ENCODE results near the gene LPAR2. TPM values are rescaled to one million over a fixed set of nuclear protein-coding genes. Genes with fewer than 3 reads are reported as not detected.

Gene LPAR2
- total and polyA plus RNA-seq, 10 of the 15 experiments (the other 5 are each of a cell fraction or from before 2014, with no cell fraction given), result 0.98 to 23.8 (median 10.2) TPM

GRCh38 chr19:19584356-19584755 is 43.7 kb downstream of the LPAR2 start:
- TF ChIP-seq MTA2 (IDR thresholded peaks at IDR 0.05; ENCODE audit: low read depth) (no peak), ZNF217 (IDR thresholded peaks at IDR 0.05) (no peak), MTA3 (IDR thresholded peaks at IDR 0.05; ENCODE audit: borderline replicate concordance, low read length) (no peak), RAD21 (IDR thresholded peaks at IDR 0.05; ENCODE audit: insufficient read depth, low read depth, low read length) (no peak), CEBPB (IDR thresholded peaks at IDR 0.05; ENCODE audit: borderline replicate concordance in 1 of 2, low read depth in 2 of 2, low read length in 2 of 2) (no peak), IKZF1 (conservative IDR thresholded peaks at IDR 0.05) (no peak), KAT2A (conservative IDR thresholded peaks at IDR 0.05; ENCODE audit: control insufficient read depth, low read depth, low read length) (no peak), ZNF207 (IDR thresholded peaks at IDR 0.05; ENCODE audit: borderline replicate concordance) (no peak), ATF7 (IDR thresholded peaks at IDR 0.05; ENCODE audit: low read depth) (no peak), BACH1 (IDR thresholded peaks at IDR 0.05; ENCODE audit: borderline replicate concordance) (no peak), POLR2AphosphoS5 (IDR thresholded peaks at IDR 0.05; ENCODE audit: low read length) (no peak), YBX1 (IDR thresholded peaks at IDR 0.05) (no peak), NRF1 (conservative IDR thresholded peaks at IDR 0.05; ENCODE audit: low read depth, low read length) (no peak), BMI1 (IDR thresholded peaks at IDR 0.05; ENCODE audit: borderline replicate concordance) (no peak), CHD2 (IDR thresholded peaks at IDR 0.05; ENCODE audit: borderline replicate concordance, low read depth, low read length) (no peak)
- no peak for ATAC-seq
- no peaks in the 10 kb centered on the region; a peak in 1 of 4 replicates for H3K36me3 ChIP-seq (ENCODE audit: control insufficient read depth in 2 of 2, insufficient read depth in 2 of 2, low read length in 1 of 2)
- CTCF ChIA-PET, result interaction anchor here (1.2 kb wide), 1 partner anchor 30 kb away, joined by 4 read pairs; no protein-coding TSS in a partner anchor
- H2AFZ ChIP-seq (ENCODE audit: control insufficient read depth, low read depth, low read length), result no peak overlapping the region
- H3K9ac ChIP-seq (ENCODE audit: control insufficient read depth, insufficient read depth, low read length), result no peak overlapping the region
- H4K20me1 ChIP-seq (ENCODE audit: control insufficient read depth, insufficient read depth), result no peaks in the 10 kb centered on the region
- no peak overlapping the region for H3K4me3 ChIP-seq
- FAIRE-seq, result no peak
- intact Hi-C loops (cut with micrococcal nuclease; ENCODE audit: unreplicated experiment) (no loop called here), in situ Hi-C loops (cut with MboI) (no loop called here)
- H3K9me3 ChIP-seq (replicated peaks; ENCODE audit: control insufficient read depth, insufficient read depth, low read length), result no peaks in the 10 kb centered on the region
- no peaks in the 10 kb centered on the region for H3K4me1 ChIP-seq (ENCODE audit: control insufficient read depth, insufficient read depth, low read length)
- H3K27me3 ChIP-seq (replicated peaks in 1 of 2; ENCODE audit: control insufficient read depth in 2 of 2, insufficient read depth in 2 of 2, low read length in 1 of 2), result no peaks in the 10 kb centered on the region
- SMC1A ChIA-PET (ENCODE audit: uncharacterized antibody, unreplicated experiment), result interaction anchor here (1.5 kb wide), 1 partner anchor 14 kb away, joined by 5 read pairs; no protein-coding TSS in a partner anchor
- DNase-seq (ENCODE audit: low read depth, low spot score), result no peak
- WGBS (ENCODE audit: insufficient coverage, insufficient replicate concordance, low lambda C conversion rate, missing lambda C conversion rate), result 84% methylated on average over 6 of the region's 6 CpGs
- RAD21 ChIA-PET (ENCODE audit: unreplicated experiment), result no interaction called here
- BruUV-seq (replicated peaks), result no TSS peak
- POLR2A ChIA-PET, result no interaction called here
- no peaks in the 10 kb centered on the region for H3K79me2 ChIP-seq (ENCODE audit: control insufficient read depth, insufficient read depth, low read length)
- H3K27ac ChIP-seq (ENCODE audit: control insufficient read depth, insufficient read depth), result no peak overlapping the region
- H3K4me2 ChIP-seq (ENCODE audit: control insufficient read depth, insufficient read depth), result no peak overlapping the region

Data from GM12878 (cell line).